Stimulated activated CD8-positive, alpha-beta memory T cell treated with anti-CD3 and anti-CD28 coated beads, Interleukin-12 subunit alpha, Interleukin-12 subunit beta, amount 100 ng/mL, for 1 hour (primary cell): ENCODE results near the gene TCHH.
"Not testable (repeated sequence)": the region's sequence is repeated elsewhere in the genome, so short reads cannot be mapped to it uniquely, and the experiment has no call there.

Experiments used
- DNase-seq: peaks from one replicate; pipeline ENCODE4 v3.0.0-alpha.2; 2020; ENCODE audit warnings: low read depth

TCHH gene, protein sequence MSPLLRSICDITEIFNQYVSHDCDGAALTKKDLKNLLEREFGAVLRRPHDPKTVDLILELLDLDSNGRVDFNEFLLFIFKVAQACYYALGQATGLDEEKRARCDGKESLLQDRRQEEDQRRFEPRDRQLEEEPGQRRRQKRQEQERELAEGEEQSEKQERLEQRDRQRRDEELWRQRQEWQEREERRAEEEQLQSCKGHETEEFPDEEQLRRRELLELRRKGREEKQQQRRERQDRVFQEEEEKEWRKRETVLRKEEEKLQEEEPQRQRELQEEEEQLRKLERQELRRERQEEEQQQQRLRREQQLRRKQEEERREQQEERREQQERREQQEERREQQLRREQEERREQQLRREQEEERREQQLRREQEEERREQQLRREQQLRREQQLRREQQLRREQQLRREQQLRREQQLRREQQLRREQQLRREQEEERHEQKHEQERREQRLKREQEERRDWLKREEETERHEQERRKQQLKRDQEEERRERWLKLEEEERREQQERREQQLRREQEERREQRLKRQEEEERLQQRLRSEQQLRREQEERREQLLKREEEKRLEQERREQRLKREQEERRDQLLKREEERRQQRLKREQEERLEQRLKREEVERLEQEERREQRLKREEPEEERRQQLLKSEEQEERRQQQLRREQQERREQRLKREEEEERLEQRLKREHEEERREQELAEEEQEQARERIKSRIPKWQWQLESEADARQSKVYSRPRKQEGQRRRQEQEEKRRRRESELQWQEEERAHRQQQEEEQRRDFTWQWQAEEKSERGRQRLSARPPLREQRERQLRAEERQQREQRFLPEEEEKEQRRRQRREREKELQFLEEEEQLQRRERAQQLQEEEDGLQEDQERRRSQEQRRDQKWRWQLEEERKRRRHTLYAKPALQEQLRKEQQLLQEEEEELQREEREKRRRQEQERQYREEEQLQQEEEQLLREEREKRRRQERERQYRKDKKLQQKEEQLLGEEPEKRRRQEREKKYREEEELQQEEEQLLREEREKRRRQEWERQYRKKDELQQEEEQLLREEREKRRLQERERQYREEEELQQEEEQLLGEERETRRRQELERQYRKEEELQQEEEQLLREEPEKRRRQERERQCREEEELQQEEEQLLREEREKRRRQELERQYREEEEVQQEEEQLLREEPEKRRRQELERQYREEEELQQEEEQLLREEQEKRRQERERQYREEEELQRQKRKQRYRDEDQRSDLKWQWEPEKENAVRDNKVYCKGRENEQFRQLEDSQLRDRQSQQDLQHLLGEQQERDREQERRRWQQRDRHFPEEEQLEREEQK (N-terminal part only)

DNA sequence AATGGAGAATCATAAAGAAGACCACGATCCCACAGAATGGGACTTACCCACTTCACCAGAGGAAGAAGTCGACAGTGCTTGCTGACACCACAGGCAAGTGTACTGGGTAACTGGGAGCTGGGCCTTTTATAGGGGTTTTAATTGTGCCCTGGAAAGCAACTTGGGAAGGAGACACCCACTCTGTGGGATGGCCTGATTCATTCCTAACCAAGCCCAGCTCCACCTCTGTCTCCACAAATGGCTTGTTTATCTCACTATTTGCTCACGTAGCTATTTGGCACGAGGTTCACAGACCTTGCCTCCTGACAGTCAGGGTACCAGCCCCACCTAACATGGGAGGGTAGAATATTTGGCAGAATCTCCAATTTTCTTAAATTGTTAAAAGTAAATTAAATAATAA lies at the start of gene TCHH:
Gene TCHH, minus strand, starts transcription at position 101 of the 400 bp plus-strand sequence. CDS start 1,364 bp downstream, outside the sequence.
- no peak for DNase-seq

DNA sequence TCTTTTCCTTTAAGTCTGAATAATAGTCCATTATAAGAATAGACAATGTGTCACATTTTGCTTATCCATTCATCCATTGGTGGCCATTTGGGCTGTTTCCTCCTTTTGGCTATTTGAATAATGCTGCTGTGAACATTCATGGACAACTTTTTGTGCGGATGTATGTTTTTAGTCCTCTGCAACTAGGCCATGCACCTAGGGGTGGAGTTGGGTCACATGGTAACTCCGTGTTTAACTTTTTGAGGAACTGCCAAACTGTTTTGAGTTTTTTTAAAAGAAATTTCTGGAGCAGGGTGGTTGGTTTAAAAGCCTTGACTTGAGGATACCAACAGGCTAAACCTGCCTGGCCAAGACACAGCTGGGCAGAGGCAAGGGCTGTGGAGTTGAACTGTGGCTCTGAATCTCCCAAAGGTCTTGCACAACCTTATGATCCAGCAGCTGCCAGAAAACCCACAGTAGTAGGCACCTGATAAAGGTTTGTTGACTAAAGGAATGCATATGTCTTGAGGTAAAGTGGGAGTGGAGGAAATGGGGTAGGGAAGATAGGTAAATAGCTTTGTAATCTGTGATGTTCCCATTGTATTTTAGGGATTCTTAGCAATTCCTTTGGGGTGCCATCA lies 49.4 kb upstream of the TCHH start:
- DNase-seq: no peak

DNA sequence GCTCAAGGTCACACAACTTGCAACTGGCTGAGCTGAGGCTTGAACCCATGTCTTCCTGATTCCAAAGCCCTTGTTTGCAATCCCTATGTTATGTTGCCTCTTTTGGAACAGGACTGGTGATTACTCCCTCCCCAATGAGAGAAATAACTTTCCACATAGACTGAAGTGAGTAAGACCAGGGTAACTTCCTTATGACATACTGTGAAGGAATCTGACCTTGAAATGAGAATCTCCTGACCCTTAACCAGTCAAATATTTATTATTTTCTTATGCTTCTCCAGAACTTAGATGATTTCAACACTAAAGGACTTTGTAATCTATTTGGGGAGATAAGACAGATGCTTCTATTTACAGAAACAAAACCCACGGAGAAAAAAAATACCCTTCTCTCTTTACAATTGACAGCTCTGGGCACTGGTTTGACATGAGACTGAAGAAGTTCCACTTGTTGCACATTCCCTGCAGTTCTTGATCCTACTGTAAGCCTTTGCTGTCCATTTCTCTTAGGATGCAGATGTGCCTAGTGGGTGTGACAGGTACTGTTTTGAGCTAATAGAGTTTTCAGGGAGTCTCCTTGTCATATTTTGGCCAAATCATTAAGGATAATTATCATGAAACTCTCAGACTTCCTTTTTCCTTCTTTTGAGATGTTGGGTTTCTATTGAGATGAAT lies 47.7 kb upstream of the TCHH start:
- no peak for DNase-seq

DNA sequence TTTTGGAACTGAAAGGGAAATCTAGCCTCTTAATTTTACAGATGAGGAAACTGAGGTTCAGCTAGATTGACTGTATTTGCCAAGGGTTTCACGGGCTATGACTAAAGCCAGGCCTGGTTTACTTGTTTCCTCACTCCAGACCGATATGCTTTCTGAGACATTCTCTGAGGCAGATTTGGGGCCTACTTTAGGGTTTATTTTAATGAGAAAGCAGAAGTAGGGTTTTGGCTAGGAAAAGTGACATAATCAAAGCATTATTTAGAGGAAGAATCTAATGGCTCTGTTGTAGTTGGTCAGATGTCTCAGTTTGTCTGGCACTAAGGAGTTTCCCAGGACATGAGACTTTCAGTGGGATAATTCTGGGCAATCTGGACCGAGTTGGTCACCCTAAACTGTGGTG lies 45.3 kb upstream of the TCHH start:
- DNase-seq: no peak

DNA sequence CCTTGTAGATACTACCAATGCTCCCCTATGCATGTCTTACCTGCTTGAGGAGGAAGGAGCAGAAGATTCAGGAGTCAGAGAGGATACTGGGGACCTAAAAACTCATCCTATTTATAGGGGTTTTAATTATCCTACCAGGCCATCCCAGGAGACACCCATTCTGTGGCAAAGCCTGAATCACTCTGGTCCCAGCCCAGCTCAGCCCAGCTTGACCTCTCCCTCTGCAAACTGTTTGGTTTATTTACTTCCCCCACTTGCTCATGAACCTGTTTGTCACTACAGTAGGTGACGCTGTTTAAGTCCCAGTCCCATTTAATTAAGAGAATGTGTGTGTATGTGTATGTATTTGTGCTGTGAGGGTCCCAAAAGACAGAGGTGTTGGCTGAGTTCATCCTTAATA lies 43.9 kb upstream of the TCHH start, which contains the start of gene RPTN:
Gene RPTN, minus strand, starts transcription at position 85 of the 400 bp plus-strand sequence. CDS start 1,339 bp downstream, outside the sequence.
- DNase-seq: no peak

DNA sequence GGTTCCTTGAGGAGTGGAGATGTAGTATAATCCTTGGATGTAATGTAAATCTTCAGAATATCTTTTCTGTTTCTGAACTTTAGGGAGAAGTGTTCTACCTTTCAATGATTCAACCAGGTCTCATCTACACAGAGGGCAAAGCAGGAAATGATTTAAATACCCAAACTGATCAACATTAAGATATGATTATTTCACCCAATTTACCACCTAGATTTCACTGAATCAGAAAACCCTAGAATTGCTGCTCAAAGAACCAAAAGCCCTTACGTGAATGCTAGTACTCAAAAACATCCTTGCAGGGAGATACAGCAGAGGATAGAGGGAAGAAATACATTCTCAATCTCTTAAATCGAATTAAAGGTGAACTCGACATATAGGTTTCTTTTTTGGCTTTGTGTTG lies 38.8 kb upstream of the TCHH start:
- no peak for DNase-seq

DNA sequence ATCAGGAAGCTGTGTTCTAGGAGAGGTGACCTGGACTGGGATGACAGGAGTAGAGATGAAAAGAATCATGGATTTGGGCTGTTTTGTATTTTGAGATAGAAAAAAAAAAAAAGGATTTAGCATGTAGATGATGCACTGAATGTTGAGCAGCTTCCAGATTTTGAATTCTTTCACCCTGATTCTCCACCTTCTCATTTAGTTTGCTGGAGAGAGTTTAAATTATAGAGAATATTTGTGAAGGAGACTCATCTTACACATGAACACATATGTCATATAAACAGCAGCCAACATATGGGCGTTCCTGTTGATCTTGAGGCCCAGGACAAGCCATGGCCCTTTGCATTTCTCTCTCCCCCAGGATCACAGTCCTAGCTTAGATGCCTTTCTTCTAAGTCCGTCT lies 36.4 kb upstream of the TCHH start:
- DNase-seq: no peak

DNA sequence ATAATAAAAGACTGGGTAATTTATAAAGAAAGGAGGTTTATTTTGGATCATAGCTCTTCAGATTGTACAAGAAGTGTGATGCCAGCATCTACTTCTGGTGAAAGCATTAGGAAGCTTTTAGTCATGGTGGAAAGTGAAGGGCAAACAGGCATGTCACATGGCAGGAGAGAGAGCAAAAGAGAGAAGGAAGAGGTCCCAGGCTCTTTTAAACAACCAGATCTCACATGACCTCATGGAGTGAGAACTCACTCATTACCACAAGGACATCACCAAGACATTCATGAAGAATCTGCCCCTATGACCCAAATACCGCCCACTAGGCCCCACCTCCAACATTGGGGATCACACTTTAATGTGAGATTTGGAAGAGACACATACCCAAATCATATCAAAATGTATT lies 33.7 kb upstream of the TCHH start:
- no peak for DNase-seq

DNA sequence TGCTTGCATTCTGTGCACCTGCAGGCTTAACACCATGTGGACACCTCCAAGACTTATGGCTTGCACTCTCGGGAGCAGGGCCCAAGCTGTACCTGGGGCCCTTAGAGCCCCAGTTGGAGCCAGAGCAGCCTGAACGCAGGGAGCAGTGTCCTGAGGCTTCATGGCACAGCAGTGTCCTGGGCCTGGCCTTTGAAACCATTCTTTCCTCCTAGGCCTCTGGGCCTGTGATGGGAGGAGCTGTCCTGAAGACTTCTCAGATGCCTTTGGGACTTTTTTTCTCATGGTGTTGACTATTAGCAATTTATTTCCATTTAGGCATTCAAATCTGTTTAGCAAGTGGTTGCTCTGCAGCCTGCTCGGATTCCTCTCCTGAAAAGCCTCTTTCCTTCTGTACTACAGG lies 32.8 kb upstream of the TCHH start:
- DNase-seq: no peak

DNA sequence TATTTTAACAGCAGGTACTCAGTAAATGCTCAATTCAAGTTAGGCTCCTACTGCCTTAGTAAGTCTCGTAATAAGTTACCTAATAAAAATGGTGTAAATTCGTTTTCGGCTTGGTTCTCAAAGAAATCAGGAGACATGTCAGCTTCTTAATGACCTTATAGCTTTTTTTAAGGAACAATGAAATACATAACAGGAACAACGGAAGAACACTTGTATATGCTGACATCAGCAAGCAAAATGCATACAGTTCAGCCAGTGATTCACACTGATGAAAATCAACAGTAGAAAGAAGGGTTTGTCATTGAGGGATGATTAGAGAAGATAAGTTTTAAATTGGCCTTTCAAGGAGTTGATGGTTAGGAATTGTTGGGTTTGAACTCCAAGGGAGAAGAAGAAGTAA lies 30.5 kb upstream of the TCHH start:
- DNase-seq: no peak

DNA sequence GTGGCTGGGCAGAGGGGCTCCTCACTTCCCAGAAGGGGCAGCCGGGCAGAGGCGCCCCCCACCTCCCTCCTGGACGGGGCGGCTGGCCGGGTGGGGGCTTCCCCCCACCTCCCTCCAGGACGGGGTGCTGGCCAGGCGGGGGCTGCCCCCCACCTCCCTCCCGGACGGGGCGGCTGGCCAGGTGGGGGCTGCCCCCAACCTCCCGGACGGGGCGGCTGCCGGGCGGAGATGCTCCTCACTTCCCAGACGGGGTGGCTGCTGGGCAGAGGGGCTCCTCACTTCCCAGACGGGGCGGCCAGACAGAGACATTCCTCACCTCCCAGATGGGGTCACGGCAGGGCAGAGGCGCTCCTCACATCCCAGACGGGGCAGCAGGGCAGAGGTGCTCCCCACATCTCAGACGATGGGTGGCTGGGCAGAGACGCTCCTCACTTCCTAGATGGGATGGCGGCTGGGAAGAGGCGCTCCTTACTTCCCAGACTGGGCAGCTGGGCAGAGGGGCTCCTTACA lies 29.5 kb upstream of the TCHH start:
- DNase-seq: not testable (repeated sequence)

DNA sequence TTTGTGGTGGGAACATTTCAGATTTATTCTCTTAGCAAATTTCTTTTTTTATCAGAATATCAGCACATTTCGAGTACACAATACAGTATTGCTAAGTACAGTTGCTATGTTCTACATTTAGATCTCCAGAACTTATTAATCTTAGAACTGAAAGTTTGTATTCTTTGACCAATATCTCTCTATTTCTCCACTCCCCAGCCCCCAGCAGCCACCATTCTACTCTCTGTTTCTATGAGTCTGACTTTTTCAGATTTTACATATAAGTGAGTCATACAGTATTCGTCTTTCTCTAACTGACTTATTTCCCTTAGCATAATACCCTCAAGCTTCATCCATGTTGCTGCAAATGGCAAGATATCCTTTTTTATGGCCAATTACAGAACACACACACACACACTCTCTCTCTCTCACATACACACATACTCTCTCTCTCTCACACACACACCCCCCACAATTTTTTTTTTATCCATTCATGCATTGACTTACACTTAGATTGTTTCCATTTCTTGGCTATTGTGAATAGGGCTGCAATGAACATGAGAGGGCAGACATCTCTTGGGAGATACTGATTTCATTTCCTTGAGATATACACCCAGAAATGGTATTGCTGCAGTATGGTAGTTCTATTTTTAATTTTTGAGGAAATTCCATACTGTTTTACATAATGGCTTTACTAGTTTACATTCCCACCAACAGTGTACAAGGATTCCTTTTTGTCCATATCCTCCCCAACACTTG lies 28.1 kb upstream of the TCHH start:
- no peak for DNase-seq

DNA sequence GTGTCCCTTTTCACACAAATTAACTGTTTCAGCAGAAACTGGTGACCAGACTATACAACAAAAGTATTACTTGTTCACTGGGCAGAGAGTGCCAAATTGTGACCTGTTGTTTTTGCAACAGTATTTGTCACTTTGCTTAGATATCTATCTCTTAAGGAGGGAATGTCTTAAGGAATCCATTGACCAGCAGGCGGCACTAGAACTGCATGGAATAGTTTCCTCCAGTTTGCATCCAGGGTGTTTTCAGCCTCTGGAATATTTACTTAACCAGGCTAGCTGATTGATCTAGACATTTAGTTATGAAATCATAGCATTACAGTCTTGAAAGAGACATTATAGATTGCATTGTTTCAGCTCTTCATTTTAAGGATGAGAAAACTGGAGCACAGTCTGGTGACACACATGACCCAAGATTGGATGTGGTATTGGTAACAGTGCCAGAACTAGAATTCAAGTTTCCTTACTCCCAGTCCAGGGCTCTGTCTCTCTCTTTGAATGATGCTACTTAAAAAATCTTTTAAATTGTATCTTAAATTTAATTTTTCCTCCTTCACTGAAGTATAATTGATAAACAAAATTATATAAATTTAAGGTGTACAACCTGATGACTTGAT lies 26.8 kb upstream of the TCHH start:
- DNase-seq: no peak

DNA sequence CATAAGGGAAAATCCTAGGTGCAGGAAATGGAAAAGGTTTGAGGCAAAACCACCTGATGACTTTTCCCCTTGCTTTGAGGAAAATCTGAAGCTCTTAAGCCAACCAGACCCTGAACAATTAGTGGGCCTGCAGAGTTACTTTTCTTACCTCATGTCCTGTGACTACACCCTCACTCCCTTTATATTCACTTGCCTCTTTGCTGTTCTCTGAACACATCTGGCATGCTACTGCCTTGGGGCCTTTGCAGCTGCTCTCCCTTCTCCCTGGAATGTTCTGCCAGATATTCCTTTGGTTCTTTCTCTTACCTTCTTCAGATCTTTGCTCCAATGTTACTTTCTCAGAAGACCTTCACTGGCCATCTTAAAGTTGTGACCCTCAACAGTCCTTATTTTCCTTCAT lies 22.0 kb upstream of the TCHH start:
- DNase-seq: no peak

DNA sequence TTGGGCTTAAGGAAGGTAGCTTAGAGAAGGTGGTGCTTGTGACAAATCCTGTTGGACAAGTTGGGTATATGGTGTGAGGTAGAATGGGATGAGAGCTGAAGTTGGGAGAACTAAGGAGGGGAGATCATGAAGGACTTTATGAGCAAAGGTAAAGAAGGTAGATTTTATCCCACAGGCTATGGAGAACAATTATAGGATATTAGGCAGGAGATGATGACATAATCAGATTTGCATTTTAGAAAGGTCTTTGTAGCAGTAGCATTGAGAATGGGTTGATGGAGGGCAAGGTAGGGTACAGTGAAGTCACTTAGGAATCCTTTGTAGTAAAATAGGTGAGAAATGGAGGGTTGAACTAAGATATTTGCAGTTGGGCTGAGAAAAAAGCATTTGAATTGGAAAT lies 14.9 kb upstream of the TCHH start:
- no peak for DNase-seq

DNA sequence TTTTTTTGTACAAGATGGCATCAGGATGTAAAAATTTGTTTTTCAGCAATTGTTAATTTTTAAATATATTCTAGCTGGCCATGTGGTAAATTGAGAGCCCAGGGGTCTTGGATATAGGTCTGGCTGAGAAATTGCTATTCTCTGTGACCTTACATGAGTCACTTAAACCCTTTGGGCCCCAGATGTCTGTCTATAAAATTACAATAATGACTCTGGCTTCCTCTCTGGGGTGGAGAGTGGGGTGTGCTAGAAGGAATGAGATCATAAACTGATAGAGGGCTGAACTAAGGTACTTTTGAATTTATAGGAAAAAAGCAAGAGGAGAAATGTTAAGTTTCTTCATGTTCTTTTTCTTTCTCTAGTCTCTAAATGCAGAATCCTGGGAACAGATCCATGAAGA lies 12.4 kb upstream of the TCHH start:
- DNase-seq: no peak

DNA sequence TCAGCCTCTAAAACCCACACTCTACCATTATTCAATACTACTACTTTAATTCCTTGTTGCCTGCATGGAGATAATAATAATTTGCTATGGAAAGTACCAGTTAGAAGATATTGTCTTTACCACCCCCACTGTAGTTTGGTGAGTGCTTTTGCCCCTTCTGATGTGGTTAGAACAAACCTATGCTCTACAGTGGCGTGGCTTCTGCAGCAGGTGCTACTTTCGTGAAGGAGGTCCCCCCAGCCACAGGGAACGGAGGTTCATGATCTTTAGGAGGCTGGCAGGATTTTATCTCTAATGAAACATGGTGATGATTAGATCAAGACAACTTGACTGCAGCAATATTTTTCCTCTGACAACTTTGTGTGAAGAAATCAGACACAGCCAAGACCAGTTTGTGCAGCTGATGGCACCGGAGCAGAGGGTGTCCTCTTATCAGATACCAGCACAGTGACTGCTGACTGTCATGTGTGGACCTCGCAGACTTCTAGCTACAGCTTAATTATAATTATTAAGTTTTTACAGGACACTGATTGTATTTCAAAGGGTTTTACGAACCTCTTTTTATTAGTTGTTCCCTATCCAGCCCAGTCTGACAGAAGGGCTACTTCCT lies 10.7 kb upstream of the TCHH start:
- no peak for DNase-seq

DNA sequence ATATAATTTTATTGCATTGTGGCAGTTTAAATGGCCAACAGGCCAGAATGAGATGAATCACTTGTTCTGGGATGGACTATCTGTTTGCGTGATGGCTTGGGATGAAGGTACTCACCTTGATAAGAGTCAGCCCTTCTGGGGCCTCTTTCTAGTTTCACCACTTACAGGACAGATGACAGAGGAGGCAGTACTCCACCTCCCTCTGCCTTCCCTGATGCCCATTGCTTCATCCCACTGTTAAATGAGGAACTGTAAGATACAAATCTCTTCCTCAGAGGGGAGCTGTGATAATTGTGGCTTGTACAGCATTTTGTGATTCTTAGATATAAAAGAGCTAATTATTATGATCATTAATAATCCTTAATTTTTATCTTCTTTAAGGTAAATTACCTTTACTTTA lies 3.7 kb upstream of the TCHH start:
- DNase-seq: no peak

DNA sequence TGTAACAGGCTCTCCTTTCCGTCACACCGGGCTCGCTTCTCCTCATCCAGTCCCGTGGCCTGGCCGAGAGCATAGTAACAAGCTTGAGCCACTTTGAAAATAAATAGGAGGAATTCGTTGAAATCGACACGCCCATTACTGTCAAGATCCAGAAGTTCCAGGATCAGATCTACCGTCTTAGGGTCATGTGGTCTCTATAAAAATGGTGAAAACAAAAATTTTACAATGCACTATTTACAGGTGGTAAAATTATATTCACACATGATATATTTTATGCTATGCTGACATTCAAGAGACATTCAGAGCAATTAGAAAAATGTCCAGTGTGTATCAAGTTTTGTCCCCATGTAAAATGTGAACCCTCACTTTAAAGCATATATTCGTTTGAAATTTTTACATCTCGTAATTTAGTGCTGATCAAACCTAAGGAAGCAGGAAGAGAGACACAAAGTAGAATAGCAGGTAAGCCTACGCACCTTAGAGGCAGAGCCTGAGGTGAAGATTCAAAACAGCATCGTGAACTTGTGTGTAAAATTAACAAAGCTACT lies 2.3 kb downstream of the TCHH start:
- DNase-seq: no peak
